H1 (cell line): ENCODE data around the gene CYLD.

ENCODE experiments used
- ATF3 ChIP-seq: IDR thresholded peaks from 2 replicates; pipeline ENCODE4 v1.6.1; 2011; ENCODE audit warnings: low read depth, mild to moderate bottlenecking, low read length; ENCODE audit not compliant: insufficient read depth
- CHD1 ChIP-seq: IDR thresholded peaks from 2 replicates; pipeline ENCODE4 v1.6.1; 2012; ENCODE audit warnings: low read depth, low read length, improper control_type of control experiment
- CREB1 ChIP-seq: IDR thresholded peaks from 2 replicates; pipeline ENCODE4 v1.6.1; 2012; ENCODE audit warnings: inconsistent platforms
- EZH2 ChIP-seq: fragments of 200-600 bp; sonication (generic); IDR thresholded peaks from 2 replicates; pipeline ENCODE4 v1.7.1; 2012; ENCODE audit warnings: low read depth, mild to moderate bottlenecking, moderate library complexity, low read length, inconsistent platforms; ENCODE audit not compliant: severe bottlenecking
- GTF2F1 ChIP-seq: IDR thresholded peaks from 2 replicates; pipeline ENCODE4 v1.6.1; 2012; ENCODE audit warnings: low read depth, low read length, improper control_type of control experiment, borderline replicate concordance
- HDAC6 ChIP-seq: IDR thresholded peaks from one replicate; pipeline ENCODE4 v1.7.1; 2012; ENCODE audit warnings: low read depth, mild to moderate bottlenecking, inconsistent platforms, low read length, moderate library complexity
- JUND ChIP-seq: IDR thresholded peaks from 2 replicates; pipeline ENCODE4 v1.6.1; 2011; ENCODE audit warnings: mild to moderate bottlenecking, improper control_type of control experiment, low read length
- NRF1 ChIP-seq: IDR thresholded peaks from 2 replicates; pipeline ENCODE4 v1.6.1; 2011; ENCODE audit warnings: mild to moderate bottlenecking, low read depth, low read length, improper control_type of control experiment
- POLR2AphosphoS5 ChIP-seq: IDR thresholded peaks from 2 replicates; pipeline ENCODE4 v1.6.1; 2011; ENCODE audit warnings: low read depth, low read length
- POU5F1 ChIP-seq: IDR thresholded peaks from 2 replicates; pipeline ENCODE4 v1.6.1; 2011; ENCODE audit warnings: low read depth, mild to moderate bottlenecking, low read length, moderate library complexity
- SIN3A ChIP-seq, 2 experiments: IDR thresholded peaks in 1 of 2; conservative IDR thresholded peaks in 1 of 2; 2 replicates each; pipeline ENCODE4 v1.6.1; 2011 to 2012; ENCODE audit warnings: low read length in 2 of 2, improper control_type of control experiment in 1 of 2, low read depth in 1 of 2, mild to moderate bottlenecking in 1 of 2
- TAF1 ChIP-seq: IDR thresholded peaks from 2 replicates; pipeline ENCODE4 v1.6.1; 2011; ENCODE audit warnings: mild to moderate bottlenecking, low read depth, low read length
- YY1 ChIP-seq: IDR thresholded peaks from 2 replicates; pipeline ENCODE4 v1.6.1; 2011; ENCODE audit warnings: low read depth, mild to moderate bottlenecking, low read length
- TF ChIP-seq, protein P1 (sequence below), 3 experiments: IDR thresholded peaks; 1 replicate in 2 of 3; 2 replicates in 1 of 3; pipeline versions ENCODE4 v1.5.1 to v1.6.1; 2011; ENCODE audit warnings: low read length in 3 of 3, mild to moderate bottlenecking in 3 of 3, inconsistent platforms in 2 of 3, low read depth in 1 of 3, moderate library complexity in 1 of 3; ENCODE audit not compliant: insufficient read depth in 1 of 3; ENCODE audit errors: control extremely low read depth in 1 of 3

DNA sequence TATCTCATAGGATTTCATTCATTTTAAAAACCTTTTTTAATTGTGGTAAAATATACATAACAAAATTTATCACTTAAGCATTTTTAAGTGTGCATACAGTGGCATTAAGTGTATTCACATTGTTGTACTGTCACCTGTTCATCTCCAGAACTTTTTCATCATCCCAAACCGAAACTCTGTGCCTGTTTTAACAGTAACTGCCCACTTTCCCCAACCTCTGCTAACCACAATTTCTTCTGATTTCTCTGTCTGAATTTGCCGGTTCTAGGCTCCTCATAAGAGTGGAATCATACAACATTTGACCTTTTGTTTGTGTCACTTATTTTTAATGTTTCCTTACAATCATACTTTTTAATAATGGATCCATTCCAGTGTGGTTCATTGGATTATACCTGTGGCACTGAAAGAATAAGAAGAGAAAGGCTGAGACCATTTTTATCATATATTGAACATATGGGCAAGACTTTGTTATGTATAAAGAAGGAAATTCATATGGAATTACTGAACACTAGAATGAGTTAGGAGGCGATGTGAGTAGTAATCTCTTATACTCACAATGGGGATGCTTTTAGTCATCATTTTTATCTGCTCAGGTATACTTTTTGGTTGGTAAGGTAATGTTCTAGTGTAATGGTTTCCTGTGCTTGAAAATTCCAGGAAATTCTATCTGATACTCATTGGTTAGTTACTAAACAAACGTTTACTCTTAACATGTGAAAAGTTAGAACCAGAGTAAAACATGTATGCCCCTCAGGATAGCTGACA lies 10.8 kb downstream of the CYLD start:
- TF ChIP-seq JUND (no peak), NRF1 (no peak), YY1 (no peak), POLR2AphosphoS5 (no peak), HDAC6 (no peak), CREB1 (no peak), GTF2F1 (no peak), POU5F1 (no peak), SIN3A (conservative IDR thresholded peaks at IDR 0.05 in 1 of 2, IDR thresholded peaks at IDR 0.05 in 1 of 2; ENCODE audit: low read depth in 1 of 2, low read length in 2 of 2) (no peak), CHD1 (no peak), EZH2 (no peak), ATF3 (no peak), TAF1 (no peak)
- TF ChIP-seq, protein P1, sequence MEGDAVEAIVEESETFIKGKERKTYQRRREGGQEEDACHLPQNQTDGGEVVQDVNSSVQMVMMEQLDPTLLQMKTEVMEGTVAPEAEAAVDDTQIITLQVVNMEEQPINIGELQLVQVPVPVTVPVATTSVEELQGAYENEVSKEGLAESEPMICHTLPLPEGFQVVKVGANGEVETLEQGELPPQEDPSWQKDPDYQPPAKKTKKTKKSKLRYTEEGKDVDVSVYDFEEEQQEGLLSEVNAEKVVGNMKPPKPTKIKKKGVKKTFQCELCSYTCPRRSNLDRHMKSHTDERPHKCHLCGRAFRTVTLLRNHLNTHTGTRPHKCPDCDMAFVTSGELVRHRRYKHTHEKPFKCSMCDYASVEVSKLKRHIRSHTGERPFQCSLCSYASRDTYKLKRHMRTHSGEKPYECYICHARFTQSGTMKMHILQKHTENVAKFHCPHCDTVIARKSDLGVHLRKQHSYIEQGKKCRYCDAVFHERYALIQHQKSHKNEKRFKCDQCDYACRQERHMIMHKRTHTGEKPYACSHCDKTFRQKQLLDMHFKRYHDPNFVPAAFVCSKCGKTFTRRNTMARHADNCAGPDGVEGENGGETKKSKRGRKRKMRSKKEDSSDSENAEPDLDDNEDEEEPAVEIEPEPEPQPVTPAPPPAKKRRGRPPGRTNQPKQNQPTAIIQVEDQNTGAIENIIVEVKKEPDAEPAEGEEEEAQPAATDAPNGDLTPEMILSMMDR (IDR thresholded peaks at IDR 0.05; ENCODE audit: control extremely low read depth in 1 of 3, insufficient read depth in 1 of 3, low read depth in 1 of 3, low read length in 3 of 3): no peak
